Measurements from ENCODE around the gene MGAT3. TPM values are rescaled to one million over a fixed set of nuclear protein-coding genes. Genes with fewer than 3 reads are reported as not detected.

The MGAT3 gene
- total RNA-seq, 2 donors from 2014 or later, result 8.9 to 19.1 TPM

- TF ChIP-seq CTCF (IDR thresholded peaks at IDR 0.05), result no peak
- Histone ChIP-seq H3K36me3 (no peaks in the 10 kb centered on the region), H3K27me3 (no peaks in the 10 kb centered on the region), H3K4me1 (peaks cover 5% of the 10 kb centered on the region), H3K27ac (no peak overlapping the region), H3K9ac (ENCODE audit: low read depth in 2 of 2, low read length in 2 of 2) (peak overlapping the region in 1 of 2 donors; percentile 34), H3K9me3 (no peaks in the 10 kb centered on the region), H3K4me3 (no peak overlapping the region)
- intact Hi-C loops (cut with DNase I), result no loop called here
- DNase-seq, result peak; percentile 49
Measured at GRCh38 chr22:39498368-39498767, 41.6 kb downstream of the MGAT3 start.

DNA sequence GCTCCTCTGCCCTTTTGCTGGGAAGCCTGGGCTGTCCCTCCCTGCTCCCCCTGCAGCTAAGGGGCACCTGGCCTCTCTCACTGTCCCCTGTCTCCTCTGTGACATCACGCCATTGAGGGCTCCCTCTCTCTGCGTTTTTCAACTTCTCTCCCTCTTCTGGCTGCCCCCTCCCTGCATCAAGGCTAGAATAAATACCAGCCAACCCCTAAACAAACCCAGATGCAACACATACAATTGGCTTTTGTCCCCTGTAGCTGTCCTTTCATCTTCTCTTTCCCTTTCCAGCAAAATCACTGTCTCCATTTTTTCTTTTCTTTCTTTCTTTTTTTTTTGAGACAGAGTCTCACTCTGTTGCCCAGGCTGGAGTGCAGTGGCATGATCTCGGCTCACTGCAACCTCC, 42.0 kb downstream of the MGAT3 start:
- intact Hi-C loops (cut with DNase I), result no loop called here
- no peak for DNase-seq
- TF ChIP-seq CTCF (IDR thresholded peaks at IDR 0.05), result no peak
- Histone ChIP-seq H3K9me3 (no peaks in the 10 kb centered on the region), H3K4me3 (no peak overlapping the region), H3K9ac (ENCODE audit: low read depth in 2 of 2, low read length in 2 of 2) (peak overlapping the region in 1 of 2 donors; percentile 34), H3K4me1 (peaks cover 6% of the 10 kb centered on the region), H3K27me3 (no peaks in the 10 kb centered on the region), H3K36me3 (no peaks in the 10 kb centered on the region), H3K27ac (no peak overlapping the region)

DNA sequence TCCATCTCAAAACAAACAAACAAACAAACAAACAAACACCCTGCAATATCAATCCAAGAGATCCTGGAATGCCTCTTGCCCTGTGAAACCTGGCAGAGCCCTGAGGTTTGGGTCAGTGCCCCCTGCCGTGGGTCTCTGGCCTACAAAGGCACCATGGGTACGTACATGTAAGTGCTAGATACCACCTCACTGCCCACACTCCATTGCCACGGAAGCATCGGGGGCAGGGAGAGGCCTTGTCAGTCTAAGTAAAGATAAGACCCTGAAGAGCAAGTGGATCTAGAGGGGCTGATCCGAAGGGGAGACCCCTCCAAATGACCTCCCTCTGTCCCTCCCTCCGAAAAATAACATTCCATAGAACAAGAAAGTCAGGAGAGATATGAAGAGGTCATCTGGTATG, 43.3 kb downstream of the MGAT3 start:
- no peak overlapping the region for H3K9ac ChIP-seq (ENCODE audit: low read depth in 2 of 2, low read length in 2 of 2)
- H3K27ac ChIP-seq, result no peak overlapping the region
- DNase-seq, result no peak
- intact Hi-C loops (cut with DNase I), result no loop called here
- H3K36me3 ChIP-seq, result no peaks in the 10 kb centered on the region
- H3K9me3 ChIP-seq, result no peaks in the 10 kb centered on the region
- no peak overlapping the region for H3K4me3 ChIP-seq
- no peak for TF ChIP-seq CTCF (IDR thresholded peaks at IDR 0.05)
- H3K27me3 ChIP-seq, result no peaks in the 10 kb centered on the region
- peaks cover 6% of the 10 kb centered on the region for H3K4me1 ChIP-seq

DNA sequence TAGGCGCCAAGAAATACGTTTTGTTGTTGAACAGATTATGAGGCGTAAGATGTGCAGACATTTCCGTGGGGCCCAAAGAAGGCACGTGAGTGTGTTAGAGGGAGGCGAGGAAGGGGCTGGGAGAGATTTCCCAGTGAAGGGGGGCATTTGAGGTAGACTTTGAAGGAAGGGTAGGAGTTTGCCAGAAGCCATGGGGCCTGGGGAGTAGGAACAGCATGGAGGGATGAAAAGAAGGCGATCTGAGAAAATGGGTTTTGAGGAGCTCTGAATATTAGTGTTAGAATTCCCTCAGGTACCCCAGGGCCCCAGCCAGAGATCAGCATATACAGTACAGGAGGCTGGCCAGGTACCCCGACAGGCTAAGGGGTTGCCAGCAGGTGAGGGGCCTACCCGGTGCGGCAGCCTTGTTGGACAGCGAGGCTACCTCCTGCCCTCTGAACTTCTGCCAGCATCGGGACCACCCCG, 44.9 kb downstream of the MGAT3 start:
- Histone ChIP-seq H3K4me3 (peak overlapping the region; percentile 92), H3K9me3 (no peaks in the 10 kb centered on the region), H3K36me3 (peaks cover 10% of the 10 kb centered on the region), H3K9ac (ENCODE audit: low read depth in 2 of 2, low read length in 2 of 2) (peak overlapping the region; percentile 49 to 90), H3K27me3 (no peaks in the 10 kb centered on the region), H3K4me1 (peaks cover 6% of the 10 kb centered on the region), H3K27ac (peak overlapping the region; percentile 5)
- intact Hi-C loops (cut with DNase I), result no loop called here
- no peak for DNase-seq
- no peak for TF ChIP-seq CTCF (IDR thresholded peaks at IDR 0.05)

- intact Hi-C loops (cut with DNase I), result no loop called here
- H3K4me1 ChIP-seq, result peaks cover 6% of the 10 kb centered on the region
Measured at GRCh38 chr22:39502109-39502788, 45.4 kb downstream of the MGAT3 start, which contains the start of gene MIEF1. TSS of gene MIEF1 (plus strand) at chr22:39502290. CDS start at chr22:39511295, 9,005 bp downstream.

More at GRCh38 chr22:39502109-39502788, 45.4 kb downstream of the MGAT3 start, which contains the start of gene MIEF1:
- H3K9me3 ChIP-seq, result no peaks in the 10 kb centered on the region
- no peak for TF ChIP-seq CTCF (IDR thresholded peaks at IDR 0.05)
- peak; percentile 99 for DNase-seq
- peaks cover 13% of the 10 kb centered on the region for H3K36me3 ChIP-seq
- H3K4me3 ChIP-seq, result peak within 1 kb of the TSS; percentile 92
- peak within 1 kb of the TSS; percentile 69 to 90 for H3K9ac ChIP-seq (ENCODE audit: low read depth in 2 of 2, low read length in 2 of 2)
- H3K27me3 ChIP-seq, result no peaks in the 10 kb centered on the region
- H3K27ac ChIP-seq, result peak within 1 kb of the TSS; percentile 72

Data from colonic mucosa (tissue), 4 donors.